ENCODE measurements around the gene NKX1-1.

Gene NKX1-1

DNA sequence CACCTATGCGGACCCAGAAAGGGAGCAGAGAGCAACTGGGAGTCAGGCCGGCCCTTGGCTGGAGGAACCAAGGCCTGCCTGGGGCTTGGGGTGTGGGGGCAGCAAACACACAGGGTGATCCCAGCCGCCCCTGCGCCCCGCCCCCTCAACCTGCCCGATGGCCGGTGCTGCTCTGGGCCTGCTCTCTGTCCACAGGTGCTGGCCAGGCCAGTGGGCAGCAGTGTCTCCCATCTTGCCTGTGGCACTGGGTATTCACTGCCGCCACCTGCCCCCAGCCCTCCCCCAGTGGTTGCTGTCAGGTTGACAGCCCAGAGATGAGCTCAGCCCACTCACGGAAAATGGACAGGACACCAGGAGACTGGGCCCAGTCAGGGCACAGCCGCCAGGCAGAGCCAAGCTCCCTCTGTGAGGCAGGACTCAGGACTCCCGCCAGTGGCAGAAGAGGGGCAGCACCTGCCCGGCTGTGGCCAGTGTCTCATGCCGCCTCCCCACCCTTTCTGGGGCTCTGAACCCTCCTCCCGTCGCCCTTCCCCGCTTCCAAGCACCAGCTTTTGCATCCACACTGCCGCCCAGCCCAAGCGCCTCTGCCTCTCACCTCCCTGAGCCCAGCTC is 4.7 kb downstream of the NKX1-1 start:
- no CpG with 5 or more reads among the region's 18 CpGs for WGBS, 2 donors (ENCODE audit: extremely low coverage in 2 of 2, insufficient read length in 2 of 2, insufficient replicate concordance in 1 of 2)
- peak overlapping the region; percentile 81 for H3K23ac ChIP-seq (ENCODE audit: low read depth, low read length, poor library complexity)
- H3K4me2 ChIP-seq (ENCODE audit: insufficient read depth, low read length, poor library complexity, severe bottlenecking): no peak overlapping the region
- H3K36me3 ChIP-seq (replicated peaks in 1 of 2; ENCODE audit: control insufficient read depth in 2 of 2, insufficient read depth in 2 of 2, low read length in 2 of 2): no peaks in the 10 kb centered on the region
- H2BK15ac ChIP-seq (ENCODE audit: low read length): no peak overlapping the region
- H3K4me3 ChIP-seq (ENCODE audit: low read length in 2 of 2): no peak overlapping the region
- peak overlapping the region; percentile 48 for H3K18ac ChIP-seq (ENCODE audit: low read length)
- DNase-seq (ENCODE audit: low spot score): no peak
- H3K4ac ChIP-seq (ENCODE audit: low read length): no peak overlapping the region
- no peak overlapping the region for H2AK5ac ChIP-seq (ENCODE audit: low read depth, low read length)
- no peak overlapping the region for H4K91ac ChIP-seq (ENCODE audit: low read depth, low read length, poor library complexity)
- no peak overlapping the region for H2BK12ac ChIP-seq (ENCODE audit: low read length)
- no peak overlapping the region for H2BK5ac ChIP-seq (ENCODE audit: low read length)
- no peak overlapping the region for H3K9ac ChIP-seq (ENCODE audit: low read depth, low read length, poor library complexity)
- peak overlapping the region; percentile 94 for H3K14ac ChIP-seq (ENCODE audit: low read length)
- no peak overlapping the region for H2AFZ ChIP-seq (ENCODE audit: low read length)
- H3K27ac ChIP-seq (replicated peaks; ENCODE audit: low read length): no peak overlapping the region
- H3K27me3 ChIP-seq (ENCODE audit: control insufficient read depth in 3 of 3, insufficient read depth in 3 of 3, low read depth in 1 of 3, low read length in 3 of 3): peaks cover 25 to 67% (median 51%) of the 10 kb centered on the region in 3 experiments
- no peaks in the 10 kb centered on the region for H3K4me1 ChIP-seq (ENCODE audit: control insufficient read depth in 2 of 2, insufficient read depth in 1 of 2, low read depth in 1 of 2, low read length in 2 of 2)
- H3K9me3 ChIP-seq (replicated peaks in 1 of 2; ENCODE audit: control insufficient read depth in 2 of 2, insufficient read depth in 1 of 2, low read depth in 1 of 2, low read length in 2 of 2): peaks cover 13 to 25% of the 10 kb centered on the region in 2 donors
- peaks cover 3% of the 10 kb centered on the region for H3K79me1 ChIP-seq (ENCODE audit: low read depth, low read length)
- H4K8ac ChIP-seq (ENCODE audit: low read depth, low read length): no peak overlapping the region
- H2BK120ac ChIP-seq (ENCODE audit: low read depth, low read length): no peak overlapping the region

- H2AK5ac ChIP-seq (ENCODE audit: low read depth, low read length): no peak overlapping the region
- no peak overlapping the region for H3K14ac ChIP-seq (ENCODE audit: low read length)
- no peak overlapping the region for H4K91ac ChIP-seq (ENCODE audit: low read depth, low read length, poor library complexity)
- H2BK12ac ChIP-seq (ENCODE audit: low read length): no peak overlapping the region
- peaks cover 19 to 61% (median 45%) of the 10 kb centered on the region in 3 experiments for H3K27me3 ChIP-seq (ENCODE audit: control insufficient read depth in 3 of 3, insufficient read depth in 3 of 3, low read depth in 1 of 3, low read length in 3 of 3)
- H3K9ac ChIP-seq (ENCODE audit: low read depth, low read length, poor library complexity): no peak overlapping the region
- no peak overlapping the region for H2BK15ac ChIP-seq (ENCODE audit: low read length)
- no peak overlapping the region for H4K8ac ChIP-seq (ENCODE audit: low read depth, low read length)
- H3K27ac ChIP-seq (replicated peaks; ENCODE audit: low read length): no peak overlapping the region
- H3K18ac ChIP-seq (ENCODE audit: low read length): no peak overlapping the region
- H3K4me2 ChIP-seq (ENCODE audit: insufficient read depth, low read length, poor library complexity, severe bottlenecking): no peak overlapping the region
- no peaks in the 10 kb centered on the region for H3K4me1 ChIP-seq (ENCODE audit: control insufficient read depth in 2 of 2, insufficient read depth in 1 of 2, low read depth in 1 of 2, low read length in 2 of 2)
- DNase-seq (ENCODE audit: low spot score): no peak
- H2BK120ac ChIP-seq (ENCODE audit: low read depth, low read length): no peak overlapping the region
- no CpG with 5 or more reads among the region's 14 CpGs for WGBS, 2 donors (ENCODE audit: extremely low coverage in 2 of 2, insufficient read length in 2 of 2, insufficient replicate concordance in 1 of 2)
- no peak overlapping the region for H3K23ac ChIP-seq (ENCODE audit: low read depth, low read length, poor library complexity)
- no peak overlapping the region for H3K4me3 ChIP-seq (ENCODE audit: low read length in 2 of 2)
- no peaks in the 10 kb centered on the region for H3K36me3 ChIP-seq (replicated peaks in 1 of 2; ENCODE audit: control insufficient read depth in 2 of 2, insufficient read depth in 2 of 2, low read length in 2 of 2)
- no peak overlapping the region for H2AFZ ChIP-seq (ENCODE audit: low read length)
- H3K9me3 ChIP-seq (replicated peaks in 1 of 2; ENCODE audit: control insufficient read depth in 2 of 2, insufficient read depth in 1 of 2, low read depth in 1 of 2, low read length in 2 of 2): peaks cover 13 to 29% of the 10 kb centered on the region in 2 donors
- H3K4ac ChIP-seq (ENCODE audit: low read length): no peak overlapping the region
- H2BK5ac ChIP-seq (ENCODE audit: low read length): no peak overlapping the region
- H3K79me1 ChIP-seq (ENCODE audit: low read depth, low read length): peaks cover 3% of the 10 kb centered on the region
These were observed 5.3 kb downstream of the NKX1-1 start for GRCh38 chr4:1400831-1401408.

- Histone ChIP-seq H2BK120ac (ENCODE audit: low read depth, low read length) (peak overlapping the region; percentile 47), H3K14ac (ENCODE audit: low read length) (peak overlapping the region; percentile 71), H3K4me1 (ENCODE audit: control insufficient read depth in 2 of 2, insufficient read depth in 1 of 2, low read depth in 1 of 2, low read length in 2 of 2) (no peaks in the 10 kb centered on the region), H3K79me1 (ENCODE audit: low read depth, low read length) (peaks cover 3% of the 10 kb centered on the region), H2BK12ac (ENCODE audit: low read length) (peak overlapping the region; percentile 16), H2BK5ac (ENCODE audit: low read length) (peak overlapping the region; percentile 66), H3K27ac (replicated peaks; ENCODE audit: low read length) (no peak overlapping the region), H3K9me3 (replicated peaks in 1 of 2; ENCODE audit: control insufficient read depth in 2 of 2, insufficient read depth in 1 of 2, low read depth in 1 of 2, low read length in 2 of 2) (peaks cover 13 to 29% of the 10 kb centered on the region in 2 donors), H4K8ac (ENCODE audit: low read depth, low read length) (no peak overlapping the region), H3K4ac (ENCODE audit: low read length) (no peak overlapping the region), H2BK15ac (ENCODE audit: low read length) (no peak overlapping the region), H3K4me2 (ENCODE audit: insufficient read depth, low read length, poor library complexity, severe bottlenecking) (no peak overlapping the region), H3K9ac (ENCODE audit: low read depth, low read length, poor library complexity) (no peak overlapping the region), H3K23ac (ENCODE audit: low read depth, low read length, poor library complexity) (peak overlapping the region; percentile 80), H3K18ac (ENCODE audit: low read length) (no peak overlapping the region), H3K36me3 (replicated peaks in 1 of 2; ENCODE audit: control insufficient read depth in 2 of 2, insufficient read depth in 2 of 2, low read length in 2 of 2) (no peaks in the 10 kb centered on the region), H4K91ac (ENCODE audit: low read depth, low read length, poor library complexity) (no peak overlapping the region), H2AFZ (ENCODE audit: low read length) (no peak overlapping the region), H3K27me3 (ENCODE audit: control insufficient read depth in 3 of 3, insufficient read depth in 3 of 3, low read depth in 1 of 3, low read length in 3 of 3) (peaks cover 13 to 54% (median 38%) of the 10 kb centered on the region in 3 experiments), H2AK5ac (ENCODE audit: low read depth, low read length) (no peak overlapping the region), H3K4me3 (ENCODE audit: low read length in 2 of 2) (no peak overlapping the region)
- WGBS, 2 donors (ENCODE audit: extremely low coverage in 2 of 2, insufficient read length in 2 of 2, insufficient replicate concordance in 1 of 2): no CpG with 5 or more reads among the region's 11 CpGs
- DNase-seq (ENCODE audit: low spot score): no peak
These were observed 5.9 kb downstream of the NKX1-1 start for GRCh38 chr4:1400191-1400805.

DNA sequence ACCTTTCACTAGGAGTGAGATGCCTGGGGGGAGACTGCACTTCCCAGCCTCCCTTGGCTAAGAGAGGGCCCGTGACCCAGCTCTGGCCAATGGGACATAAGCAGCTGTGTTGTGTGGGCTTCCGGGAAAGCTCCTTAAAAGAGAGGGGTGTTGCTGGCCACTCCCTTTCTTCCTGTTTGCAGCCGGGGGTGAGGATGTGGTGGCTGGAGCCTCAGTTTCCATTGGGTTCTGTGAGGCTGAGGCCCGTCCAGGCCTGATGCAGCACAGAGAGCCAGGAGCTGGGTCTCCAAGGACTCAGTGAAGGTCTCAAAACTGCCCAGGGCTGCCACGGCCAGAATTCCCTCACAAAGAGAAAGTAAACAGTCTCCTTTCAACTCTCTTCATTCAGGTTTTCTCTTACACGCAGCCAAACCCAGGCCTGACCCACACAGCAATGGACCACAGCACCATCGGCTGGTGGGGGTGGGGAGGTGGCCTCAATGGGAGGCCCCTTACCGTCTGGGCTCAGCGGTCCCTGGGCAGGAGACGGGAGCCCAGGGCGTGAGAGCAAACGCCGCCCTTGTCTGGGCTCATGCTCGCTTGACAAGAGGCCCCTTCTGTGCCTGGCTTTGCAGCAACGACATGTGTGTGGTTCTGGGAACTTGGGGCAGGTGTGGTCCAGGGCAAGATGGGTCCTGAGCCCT is 6.6 kb downstream of the NKX1-1 start:
- no peak for DNase-seq (ENCODE audit: low spot score)
- H3K27me3 ChIP-seq (ENCODE audit: control insufficient read depth in 3 of 3, insufficient read depth in 3 of 3, low read depth in 1 of 3, low read length in 3 of 3): peaks cover 6 to 48% (median 32%) of the 10 kb centered on the region in 3 experiments
- H3K14ac ChIP-seq (ENCODE audit: low read length): peak overlapping the region; percentile 71

More for the DNA sequence above, 6.6 kb downstream of the NKX1-1 start:
- H2BK15ac ChIP-seq (ENCODE audit: low read length): no peak overlapping the region
- H3K4me3 ChIP-seq (ENCODE audit: low read length in 2 of 2): no peak overlapping the region
- no peak overlapping the region for H3K4ac ChIP-seq (ENCODE audit: low read length)
- H2BK120ac ChIP-seq (ENCODE audit: low read depth, low read length): peak overlapping the region; percentile 47
- H3K4me2 ChIP-seq (ENCODE audit: insufficient read depth, low read length, poor library complexity, severe bottlenecking): no peak overlapping the region
- H2AK5ac ChIP-seq (ENCODE audit: low read depth, low read length): no peak overlapping the region
- H3K4me1 ChIP-seq (ENCODE audit: control insufficient read depth in 2 of 2, insufficient read depth in 1 of 2, low read depth in 1 of 2, low read length in 2 of 2): no peaks in the 10 kb centered on the region
- H3K9me3 ChIP-seq (replicated peaks in 1 of 2; ENCODE audit: control insufficient read depth in 2 of 2, insufficient read depth in 1 of 2, low read depth in 1 of 2, low read length in 2 of 2): peaks cover 13 to 29% of the 10 kb centered on the region in 2 donors
- H3K27ac ChIP-seq (replicated peaks; ENCODE audit: low read length): no peak overlapping the region
- H3K36me3 ChIP-seq (replicated peaks in 1 of 2; ENCODE audit: control insufficient read depth in 2 of 2, insufficient read depth in 2 of 2, low read length in 2 of 2): no peaks in the 10 kb centered on the region
- H2AFZ ChIP-seq (ENCODE audit: low read length): no peak overlapping the region
- H4K91ac ChIP-seq (ENCODE audit: low read depth, low read length, poor library complexity): no peak overlapping the region
- no peak overlapping the region for H4K8ac ChIP-seq (ENCODE audit: low read depth, low read length)
- peaks cover 3% of the 10 kb centered on the region for H3K79me1 ChIP-seq (ENCODE audit: low read depth, low read length)
- no CpG with 5 or more reads among the region's 15 CpGs for WGBS, 2 donors (ENCODE audit: extremely low coverage in 2 of 2, insufficient read length in 2 of 2, insufficient replicate concordance in 1 of 2)
- no peak overlapping the region for H3K9ac ChIP-seq (ENCODE audit: low read depth, low read length, poor library complexity)
- H2BK12ac ChIP-seq (ENCODE audit: low read length): peak overlapping the region; percentile 16
- peak overlapping the region; percentile 66 for H2BK5ac ChIP-seq (ENCODE audit: low read length)
- H3K23ac ChIP-seq (ENCODE audit: low read depth, low read length, poor library complexity): peak overlapping the region; percentile 80
- H3K18ac ChIP-seq (ENCODE audit: low read length): no peak overlapping the region

All from neuronal stem cell (in vitro differentiated cells).